Right ventricle myocardium inferior (tissue), 1 donor: ENCODE data around the gene MAPK8IP3. TPM values are rescaled to one million over a fixed set of nuclear protein-coding genes. Genes with fewer than 3 reads are reported as not detected.
A peak's percentile ranks its signal among the peaks of the same experiment; 100 is the strongest.

Experiments
- ATAC-seq: fragments of 200-7000 bp; cut with Tn5 transposase; one replicate; pipeline ENCODE4 v1.9.1; 2020; ENCODE audit warnings: mild to moderate bottlenecking, moderate library complexity
- DNase-seq: peaks from one replicate; pipeline ENCODE4 v3.0.0; 2021; ENCODE audit errors: missing footprints
- intact Hi-C: fragments of 100-400 bp; cut with DNase I; formaldehyde crosslinking; loops from one replicate; pipeline ENCODE4 v1.11.0; 2022
- long read RNA-seq: library from polyadenylated mRNA; unstranded; transcript quantifications from one replicate; pipeline ENCODE4 v2.0.0, GENCODE V29; 2021
- total RNA-seq: library from RNA; stranded (reverse); fragmentation: NEBNext Ultra II Directional; extraction: Animal tissue kit (Norgen Biotek cat#: 25700); gene quantifications from one replicate; pipeline ENCODE4 v1.2.1, GENCODE V29; 2021
- donor health status: DM: no; HTN: yes; CAD: no; lungs with severe emphysema.

MAPK8IP3 gene
- total RNA-seq = 66.4 TPM
- long read RNA-seq, partial matches to known transcripts = 10 of 23 reads
- long read RNA-seq, other reads (novel, unspliced or antisense) = 12 of 23 reads

- DNase-seq (peak; percentile 95), ATAC-seq (peak; percentile 95)
- intact Hi-C loops = loop anchor here (1.0 to 10.0 kb wide), 4 partner anchors 76 to 281 kb away; partner anchors contain the start of genes NUBP2, SPSB3, TELO2 and UQCC4
Measured at GRCh38 chr16:1705688-1706385, at the start of gene MAPK8IP3. Gene MAPK8IP3 (plus strand): TSS chr16:1706195. CDS start chr16:1706340, 145 bp downstream.

GRCh38 chr16:1656808-1657617, 49.0 kb upstream of the MAPK8IP3 start:
- ATAC-seq (peak; percentile 89), DNase-seq (no peak)
- intact Hi-C loops = no loop called here

- intact Hi-C loops = no loop called here
- ATAC-seq (no peak), DNase-seq (no peak)
Measured at GRCh38 chr16:1657841-1658240, 48.2 kb upstream of the MAPK8IP3 start.

- DNase-seq = no peak
- no peak for ATAC-seq
- intact Hi-C loops = no loop called here
Measured at GRCh38 chr16:1659031-1659430, 47.0 kb upstream of the MAPK8IP3 start.

GRCh38 chr16:1661826-1662225, 44.2 kb upstream of the MAPK8IP3 start:
- DNase-seq (no peak), ATAC-seq (no peak)
- intact Hi-C loops = no loop called here

GRCh38 chr16:1662543-1662942, 43.5 kb upstream of the MAPK8IP3 start:
- intact Hi-C loops = no loop called here
- ATAC-seq = no peak
- DNase-seq = no peak

GRCh38 chr16:1665829-1666228, 40.2 kb upstream of the MAPK8IP3 start:
- no peak for ATAC-seq
- peak; percentile 34 for DNase-seq
- intact Hi-C loops = no loop called here

- ATAC-seq (no peak), DNase-seq (peak; percentile 61)
- intact Hi-C loops = no loop called here
Measured at GRCh38 chr16:1666316-1666715, 39.7 kb upstream of the MAPK8IP3 start.

GRCh38 chr16:1667271-1667670, 38.7 kb upstream of the MAPK8IP3 start:
- ATAC-seq = no peak
- intact Hi-C loops = no loop called here
- DNase-seq = no peak

- intact Hi-C loops = no loop called here
- DNase-seq (peak; percentile 66), ATAC-seq (no peak)
Measured at GRCh38 chr16:1667916-1668315, 38.1 kb upstream of the MAPK8IP3 start.

- ATAC-seq = no peak
- DNase-seq = peak; percentile 45
- intact Hi-C loops = no loop called here
Measured at GRCh38 chr16:1668612-1669319, 37.2 kb upstream of the MAPK8IP3 start.

- ATAC-seq = no peak
- no peak for DNase-seq
- intact Hi-C loops = no loop called here
Measured at GRCh38 chr16:1669698-1670097, 36.3 kb upstream of the MAPK8IP3 start.

- ATAC-seq = no peak
- DNase-seq = no peak
- intact Hi-C loops = no loop called here
Measured at GRCh38 chr16:1670371-1670770, 35.6 kb upstream of the MAPK8IP3 start.

GRCh38 chr16:1670866-1671265, 35.1 kb upstream of the MAPK8IP3 start:
- no peak for ATAC-seq
- intact Hi-C loops = no loop called here

GRCh38 chr16:1673424-1674151, 32.4 kb upstream of the MAPK8IP3 start:
- ATAC-seq (no peak), DNase-seq (no peak)
- intact Hi-C loops = no loop called here

More at GRCh38 chr16:1670866-1671265, 35.1 kb upstream of the MAPK8IP3 start:
- no peak for DNase-seq

GRCh38 chr16:1674306-1674705, 31.7 kb upstream of the MAPK8IP3 start:
- ATAC-seq = no peak
- intact Hi-C loops = no loop called here
- DNase-seq = no peak

- DNase-seq = no peak
- intact Hi-C loops = loop anchor here (5.0 kb wide), 1 partner anchor 63 kb away; the partner anchor contains the start of genes CRAMP1 and IFT140
- ATAC-seq = no peak
Measured at GRCh38 chr16:1674751-1675664, 31.0 kb upstream of the MAPK8IP3 start.
